H1 (cell line): ENCODE measurements around the gene MXD1. TPM values are rescaled to one million over a fixed set of nuclear protein-coding genes. Genes with fewer than 3 reads are reported as not detected.

ENCODE experiments used
- CTCF ChIA-PET: fragments of 300-600 bp; sonication (Branson Sonifier 250); formaldehyde crosslinking; loops from one replicate; lab custom pipeline; 2021; ENCODE audit not compliant: partially characterized antibody; lab: Charles Lee
- POLR2A ChIA-PET: fragments of 300-600 bp; sonication (Branson Sonifier 250); formaldehyde crosslinking; loops from one replicate; lab custom pipeline; 2021; ENCODE audit warnings: inconsistent platforms; ENCODE audit not compliant: partially characterized antibody; lab: Charles Lee
- DNase-seq, 2 experiments: peaks; one replicate each; pipeline versions ENCODE4 v3.0.0 to v3.0.0-alpha.2; 2010 to 2022; ENCODE audit warnings: low spot score in 2 of 2, low read depth in 1 of 2, mixed read lengths in 1 of 2
- FAIRE-seq: peaks from 2 replicates; lab custom pipeline; 2011; peaks lifted over from hg19 to GRCh38; lab: Jason Lieb, UNC
- H2AFZ ChIP-seq: 2 replicates; pipeline ENCODE4 v1.8.1; 2012; ENCODE audit warnings: low read length, inconsistent platforms
- H2AK5ac ChIP-seq: 2 replicates; pipeline ENCODE4 v1.6.1; 2013; ENCODE audit warnings: low read depth, low read length
- H2BK120ac ChIP-seq: replicated peaks from 2 replicates; pipeline ENCODE3; 2013; ENCODE audit warnings: low read depth, low read length, inconsistent platforms
- H2BK12ac ChIP-seq: 2 replicates; pipeline ENCODE4 v1.6.1; 2013; ENCODE audit warnings: low read depth, low read length
- H2BK15ac ChIP-seq: 2 replicates; pipeline ENCODE4 v1.6.1; 2013; ENCODE audit warnings: low read length
- H2BK20ac ChIP-seq: 2 replicates; pipeline ENCODE4 v1.6.1; 2013; ENCODE audit warnings: low read length
- H2BK5ac ChIP-seq: 2 replicates; pipeline ENCODE4 v1.6.1; 2013; ENCODE audit warnings: low read depth, low read length
- H3K14ac ChIP-seq: 2 replicates; pipeline ENCODE4 v1.6.1; 2013; ENCODE audit warnings: inconsistent platforms; ENCODE audit not compliant: insufficient read length
- H3K18ac ChIP-seq: 2 replicates; pipeline ENCODE4 v1.6.1; 2013; ENCODE audit warnings: low read length; ENCODE audit errors: extremely low read depth
- H3K23ac ChIP-seq: 2 replicates; pipeline ENCODE4 v1.6.1; 2013; ENCODE audit warnings: inconsistent platforms; ENCODE audit not compliant: insufficient read length
- H3K23me2 ChIP-seq: 2 replicates; pipeline ENCODE4 v1.6.1; 2013; ENCODE audit warnings: low read depth, low read length
- H3K27ac ChIP-seq: 2 replicates; pipeline ENCODE4 v1.6.1; 2011; ENCODE audit warnings: low read depth, low read length, inconsistent platforms
- H3K27me3 ChIP-seq, 4 experiments: replicated peaks in 1 of 4; 1 replicate in 1 of 4; 2 replicates in 3 of 4; pipeline versions ENCODE4 v1.6.1 to v1.8.1; 2011 to 2013; ENCODE audit warnings: low read length in 3 of 4, mild to moderate bottlenecking in 3 of 4, inconsistent platforms in 2 of 4, mixed read lengths in 2 of 4, moderate library complexity in 1 of 4; ENCODE audit not compliant: control insufficient read depth in 3 of 4, insufficient read depth in 3 of 4; ENCODE audit errors: extremely low read depth in 1 of 4
- H3K36me3 ChIP-seq, 4 experiments: 2 replicates each; pipeline versions ENCODE4 v1.6.1 to v1.8.1; 2011 to 2013; ENCODE audit warnings: mild to moderate bottlenecking in 4 of 4, low read length in 3 of 4, moderate library complexity in 2 of 4, control low read depth in 1 of 4, inconsistent platforms in 1 of 4; ENCODE audit not compliant: insufficient read depth in 4 of 4, control insufficient read depth in 2 of 4
- H3K4ac ChIP-seq: replicated peaks from 2 replicates; pipeline ENCODE3; 2013; ENCODE audit warnings: low read length, low read depth, mixed read lengths, inconsistent platforms; ENCODE audit not compliant: insufficient read length
- H3K4me1 ChIP-seq, 4 experiments: replicated peaks in 1 of 4; 1 replicate in 1 of 4; 2 replicates in 3 of 4; pipeline versions ENCODE4 v1.6.1 to v1.8.1; 2011 to 2013; ENCODE audit warnings: low read length in 3 of 4, inconsistent platforms in 2 of 4, mixed read lengths in 1 of 4; ENCODE audit not compliant: insufficient read depth in 4 of 4, control insufficient read depth in 3 of 4
- H3K4me2 ChIP-seq, 2 experiments: 2 replicates each; pipeline versions ENCODE4 v1.6.1 to v1.8.1; 2011 to 2013; ENCODE audit warnings: low read depth in 2 of 2, low read length in 2 of 2, control low read depth in 1 of 2, inconsistent platforms in 1 of 2, mild to moderate bottlenecking in 1 of 2; ENCODE audit not compliant: insufficient read depth in 1 of 2
- H3K4me3 ChIP-seq, 4 experiments: fragments of 200-600, 300-600 bp in 1 of 4; sonication (generic), shearing (Covaris generic), sonication (Bioruptor Twin) in 1 of 4; 2 replicates each; pipeline versions ENCODE4 v1.5.1 to v1.8.1; 2011 to 2016; ENCODE audit warnings: low read length in 4 of 4, low read depth in 3 of 4, control low read depth in 2 of 4, inconsistent platforms in 2 of 4, mild to moderate bottlenecking in 2 of 4, mixed read lengths in 1 of 4, moderate library complexity in 1 of 4; ENCODE audit not compliant: insufficient read depth in 2 of 4; ENCODE audit errors: extremely low read depth in 1 of 4
- H3K56ac ChIP-seq: replicated peaks from 2 replicates; pipeline ENCODE3; 2013; ENCODE audit warnings: low read depth, mild to moderate bottlenecking, mixed read lengths, low read length, inconsistent platforms; ENCODE audit not compliant: insufficient read length
- H3K79me1 ChIP-seq: 2 replicates; pipeline ENCODE4 v1.6.1; 2013; ENCODE audit warnings: low read depth, low read length, control low read depth
- H3K79me2 ChIP-seq, 2 experiments: 2 replicates each; pipeline versions ENCODE4 v1.6.1 to v1.8.1; 2012 to 2013; ENCODE audit warnings: low read length in 2 of 2, mild to moderate bottlenecking in 2 of 2, inconsistent platforms in 1 of 2; ENCODE audit not compliant: insufficient read depth in 2 of 2, control insufficient read depth in 1 of 2
- H3K9ac ChIP-seq, 4 experiments: replicated peaks in 1 of 4; 1 replicate in 1 of 4; 2 replicates in 3 of 4; pipeline versions ENCODE4 v1.6.1 to v1.8.1; 2011 to 2013; ENCODE audit warnings: low read depth in 3 of 4, low read length in 3 of 4, control low read depth in 2 of 4, mild to moderate bottlenecking in 2 of 4, moderate library complexity in 2 of 4, inconsistent platforms in 1 of 4; ENCODE audit errors: extremely low read depth in 1 of 4
- H3K9me3 ChIP-seq, 2 experiments: 2 replicates each; pipeline versions ENCODE4 v1.6.1 to v1.8.1; 2012 to 2013; ENCODE audit warnings: mild to moderate bottlenecking in 2 of 2, moderate library complexity in 2 of 2, control low read depth in 1 of 2, inconsistent platforms in 1 of 2, low read depth in 1 of 2, low read length in 1 of 2, mixed read lengths in 1 of 2; ENCODE audit not compliant: insufficient read depth in 2 of 2
- H4K20me1 ChIP-seq, 2 experiments: replicated peaks in 1 of 2; 2 replicates each; pipeline versions ENCODE3 to v1.8.1; 2011 to 2013; ENCODE audit warnings: inconsistent platforms in 2 of 2, low read length in 2 of 2, mild to moderate bottlenecking in 1 of 2; ENCODE audit not compliant: insufficient read depth in 2 of 2, control insufficient read depth in 1 of 2
- H4K5ac ChIP-seq: 2 replicates; pipeline ENCODE4 v1.6.1; 2013; ENCODE audit warnings: low read length, low read depth, mixed read lengths, inconsistent platforms; ENCODE audit not compliant: insufficient read length
- H4K8ac ChIP-seq: 2 replicates; pipeline ENCODE4 v1.8.0; 2013; ENCODE audit warnings: mild to moderate bottlenecking, moderate library complexity, low read length, inconsistent platforms; ENCODE audit not compliant: insufficient read depth; ENCODE audit errors: extremely low read depth
- H4K91ac ChIP-seq: replicated peaks from 2 replicates; pipeline ENCODE3; 2013; ENCODE audit warnings: low read length, mixed read lengths, inconsistent platforms; ENCODE audit not compliant: insufficient read length
- HDAC6 ChIP-seq: IDR thresholded peaks from one replicate; pipeline ENCODE4 v1.7.1; 2012; ENCODE audit warnings: low read depth, mild to moderate bottlenecking, inconsistent platforms, low read length, moderate library complexity
- RFX5 ChIP-seq: IDR thresholded peaks from 2 replicates; pipeline ENCODE4 v1.6.1; 2011; ENCODE audit warnings: low read depth, low read length, improper control_type of control experiment, borderline replicate concordance
- SIN3A ChIP-seq, 2 experiments: IDR thresholded peaks in 1 of 2; conservative IDR thresholded peaks in 1 of 2; 2 replicates each; pipeline ENCODE4 v1.6.1; 2011 to 2012; ENCODE audit warnings: low read length in 2 of 2, improper control_type of control experiment in 1 of 2, low read depth in 1 of 2, mild to moderate bottlenecking in 1 of 2
- WGBS, 2 experiments: shearing (Covaris generic) in 1 of 2; methylation state at CpG; one replicate each; pipeline versions ENCODE4 v1.1.6 to v1.1.7; 2013 to 2015; ENCODE audit warnings: low lambda C conversion rate in 2 of 2, mixed read lengths in 2 of 2, inconsistent platforms in 1 of 2, low coverage in 1 of 2, missing lambda C conversion rate in 1 of 2; ENCODE audit not compliant: insufficient replicate concordance in 2 of 2, insufficient coverage in 1 of 2, insufficient read length in 1 of 2; ENCODE audit errors: extremely low coverage in 1 of 2, missing lambda C conversion rate in 1 of 2; 5-methylcytosine and 5-hydroxymethylcytosine counted together
- polyA plus RNA-seq, 7 experiments: library from polyadenylated mRNA; depleted of rRNA in 3 of 7; stranded (reverse) in 5 of 7; unstranded in 2 of 7; fragments of >200 nt in 5 of 7; fragments of 200-250 nt in 2 of 7; gene quantifications; 1 replicate in 5 of 7; 2 replicates in 1 of 7; 4 replicates in 1 of 7; pipeline versions ENCODE4 v1.2.1 to v1.2.3, GENCODE V29; 2011 to 2013; ENCODE audit warnings: missing spikeins in 2 of 7, mixed read lengths in 2 of 7
- total RNA-seq: library from RNA; stranded (reverse); fragmentation: NEBNext Ultra II Directional; extraction: Animal tissue kit (Norgen Biotek cat#: 25700); gene quantifications from 2 replicates; pipeline ENCODE4 v1.2.1, GENCODE V29; 2021

MXD1 gene
- total and polyA plus RNA-seq, 2 of the 8 experiments (the other 6 are each of a cell fraction or from before 2014, with no cell fraction given) = 1.6 to 2.6 TPM

- TF ChIP-seq RFX5 (no peak), SIN3A (conservative IDR thresholded peaks at IDR 0.05 in 1 of 2, IDR thresholded peaks at IDR 0.05 in 1 of 2; ENCODE audit: low read depth in 1 of 2, low read length in 2 of 2) (no peak), HDAC6 (no peak)
- no peak overlapping the region for H3K9ac ChIP-seq
- H4K5ac ChIP-seq = no peak overlapping the region
- H3K27me3 ChIP-seq = no peaks in the 10 kb centered on the region
- H2AFZ ChIP-seq = no peak overlapping the region
- no peaks in the 10 kb centered on the region for H3K36me3 ChIP-seq
- H2AK5ac ChIP-seq = no peak overlapping the region
- H4K91ac ChIP-seq = no peak overlapping the region
- ChIA-PET CTCF (interaction anchor here (0.7 kb wide), 1 partner anchor 9 kb away, joined by 3 read pairs; no protein-coding TSS in a partner anchor), POLR2A (interaction anchor here (1.6 kb wide), 1 partner anchor 10 kb away, joined by 3 read pairs; no protein-coding TSS in a partner anchor)
- no peaks in the 10 kb centered on the region for H3K79me1 ChIP-seq
- H3K23me2 ChIP-seq = no peaks in the 10 kb centered on the region
- WGBS, 2 experiments = 75% methylated on average over 1 of the region's 1 CpG; no CpG with 5 or more reads in 1 of the 2 experiments
- H4K8ac ChIP-seq = no peak overlapping the region
- no peaks in the 10 kb centered on the region for H3K9me3 ChIP-seq
- no peaks in the 10 kb centered on the region for H3K79me2 ChIP-seq
- no peak overlapping the region for H3K18ac ChIP-seq
- H3K27ac ChIP-seq = no peak overlapping the region; the same call in 1 of the 2 replicates
- no peak for FAIRE-seq
- no peak overlapping the region for H3K56ac ChIP-seq
- H3K23ac ChIP-seq = no peak overlapping the region
- no peak overlapping the region for H2BK20ac ChIP-seq
- H2BK12ac ChIP-seq = no peak overlapping the region
- no peak overlapping the region for H3K14ac ChIP-seq
- H4K20me1 ChIP-seq = no peaks in the 10 kb centered on the region
- H2BK5ac ChIP-seq = no peak overlapping the region
- no peak overlapping the region for H3K4me2 ChIP-seq
- no peak overlapping the region for H3K4ac ChIP-seq
- no peak overlapping the region for H2BK120ac ChIP-seq
- no peak overlapping the region for H2BK15ac ChIP-seq
- H3K4me3 ChIP-seq = no peak overlapping the region
- H3K4me1 ChIP-seq = peaks cover 0 to 4% (median 3%) of the 10 kb centered on the region in 4 experiments; a peak in 4 of 7 replicates
- DNase-seq = no peak
Observed at GRCh38 chr2:69972822-69973221, 57.9 kb downstream of the MXD1 start.
